GM21447 (cell line): ENCODE results near the gene SPDYC.
A peak's percentile ranks its signal among the peaks of the same experiment; 100 is the strongest.
"Not testable (repeated sequence)": the region's sequence is repeated elsewhere in the genome, so short reads cannot be mapped to it uniquely, and the experiment has no call there.

Experiments
- ATAC-seq: cut with Tn5 transposase; IDR thresholded peaks from one replicate; pipeline ENCODE4 v1.9.1; 2021; ENCODE audit not compliant: unreplicated experiment

The SPDYC gene

DNA sequence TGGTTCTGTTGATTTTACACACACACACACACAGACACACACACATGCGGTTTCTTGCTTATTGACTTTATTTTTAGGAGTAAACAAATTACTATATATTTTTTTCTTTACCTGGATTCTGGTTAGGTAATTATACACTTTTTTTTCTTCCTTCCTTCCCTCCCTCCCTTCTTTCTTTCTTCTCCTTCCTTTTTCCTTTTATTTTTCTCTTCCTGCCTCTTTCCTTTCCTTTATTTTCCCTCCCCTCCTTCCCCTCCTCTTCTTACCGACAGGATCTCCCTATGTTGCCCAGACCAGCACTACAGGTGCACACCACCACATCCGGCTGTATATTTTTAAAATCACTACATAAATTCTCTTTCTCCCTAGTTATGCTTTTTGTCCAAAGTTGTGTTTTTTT, 3.1 kb upstream of the SPDYC start:
- no peak for ATAC-seq

DNA sequence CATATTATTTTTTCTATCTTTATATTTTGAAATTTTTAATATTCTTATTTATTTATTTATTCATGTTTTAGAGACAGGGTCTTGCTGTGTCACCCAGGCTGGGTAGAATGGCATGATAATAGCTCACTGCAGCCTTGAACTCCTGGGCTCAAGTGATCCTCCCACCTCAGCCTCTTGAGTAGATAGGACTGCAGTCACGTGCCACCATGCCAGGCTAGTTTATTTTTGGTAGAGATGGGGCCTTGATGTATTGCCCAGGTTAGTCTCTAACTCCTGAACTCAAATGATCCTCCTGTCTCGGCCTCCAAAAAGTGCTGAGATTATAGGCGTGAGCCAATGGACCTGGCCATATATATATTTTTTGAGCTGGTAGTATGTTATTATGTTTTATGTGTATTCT, 2.4 kb upstream of the SPDYC start:
- no peak for ATAC-seq

DNA sequence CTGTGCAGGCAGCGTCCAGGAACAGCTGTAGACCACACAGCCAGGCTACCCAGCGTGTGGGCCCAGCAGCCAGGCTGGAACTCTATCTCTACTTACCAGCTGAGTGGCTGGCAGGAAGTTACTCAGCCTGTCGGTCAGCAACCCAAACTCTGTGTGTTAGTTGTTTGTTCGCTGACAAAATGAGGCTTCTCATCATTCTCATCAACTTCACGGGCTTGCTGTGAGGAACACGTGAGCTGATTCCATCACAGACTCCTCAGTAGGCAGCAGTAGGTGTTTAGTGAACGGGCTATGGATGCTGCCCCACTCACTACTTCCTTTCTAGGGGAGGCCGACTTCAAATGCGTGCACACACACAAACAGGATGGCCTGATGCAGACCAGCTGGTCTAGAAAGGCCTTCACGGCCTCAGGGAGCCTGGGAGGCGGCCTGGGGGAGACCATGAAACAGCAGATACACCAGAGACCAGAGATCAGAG, 830 bp upstream of the SPDYC start:
- no peak for ATAC-seq

DNA sequence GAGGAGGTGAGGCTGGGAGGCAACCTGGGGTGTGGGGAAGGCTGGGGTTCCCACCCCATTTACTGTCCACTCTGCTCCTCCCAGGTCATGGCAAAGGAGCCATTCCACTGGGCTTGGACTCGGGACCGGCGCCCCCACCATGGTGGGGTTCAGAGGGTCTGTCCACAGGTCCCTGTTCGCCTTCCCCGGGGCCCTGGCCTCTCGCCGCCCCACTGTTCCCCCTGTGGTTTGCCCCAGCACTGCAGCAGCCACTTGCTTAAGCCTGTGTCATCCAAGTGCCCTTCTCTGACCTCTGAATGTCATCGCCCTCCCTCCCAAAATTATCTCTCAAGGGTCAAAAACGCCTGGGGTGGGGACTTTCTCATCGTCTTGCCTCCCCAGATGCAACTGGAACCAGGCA, 2.6 kb downstream of the SPDYC start:
- no peak for ATAC-seq

DNA sequence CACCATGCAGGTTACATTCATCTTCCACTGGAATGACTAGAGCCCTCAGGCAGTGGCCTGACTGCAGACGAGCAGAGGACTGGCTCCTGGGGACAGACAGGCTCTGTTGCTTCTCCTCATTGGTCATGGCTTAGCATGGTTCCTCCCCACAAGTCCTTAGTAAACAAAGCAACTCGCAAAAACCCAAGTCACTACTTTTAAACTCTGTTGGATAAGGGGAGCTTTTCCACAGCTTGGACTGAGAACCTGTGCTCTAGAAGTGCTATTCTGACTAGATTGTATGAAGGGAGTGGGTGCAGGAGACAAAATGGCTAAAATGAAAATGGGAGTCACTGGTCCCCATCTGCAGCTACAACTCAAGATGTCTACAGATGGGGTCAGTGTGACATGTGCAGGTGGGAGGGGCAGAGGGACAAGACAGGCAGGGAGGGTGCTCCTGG, 4.6 kb downstream of the SPDYC start:
- ATAC-seq, result not testable (repeated sequence)

DNA sequence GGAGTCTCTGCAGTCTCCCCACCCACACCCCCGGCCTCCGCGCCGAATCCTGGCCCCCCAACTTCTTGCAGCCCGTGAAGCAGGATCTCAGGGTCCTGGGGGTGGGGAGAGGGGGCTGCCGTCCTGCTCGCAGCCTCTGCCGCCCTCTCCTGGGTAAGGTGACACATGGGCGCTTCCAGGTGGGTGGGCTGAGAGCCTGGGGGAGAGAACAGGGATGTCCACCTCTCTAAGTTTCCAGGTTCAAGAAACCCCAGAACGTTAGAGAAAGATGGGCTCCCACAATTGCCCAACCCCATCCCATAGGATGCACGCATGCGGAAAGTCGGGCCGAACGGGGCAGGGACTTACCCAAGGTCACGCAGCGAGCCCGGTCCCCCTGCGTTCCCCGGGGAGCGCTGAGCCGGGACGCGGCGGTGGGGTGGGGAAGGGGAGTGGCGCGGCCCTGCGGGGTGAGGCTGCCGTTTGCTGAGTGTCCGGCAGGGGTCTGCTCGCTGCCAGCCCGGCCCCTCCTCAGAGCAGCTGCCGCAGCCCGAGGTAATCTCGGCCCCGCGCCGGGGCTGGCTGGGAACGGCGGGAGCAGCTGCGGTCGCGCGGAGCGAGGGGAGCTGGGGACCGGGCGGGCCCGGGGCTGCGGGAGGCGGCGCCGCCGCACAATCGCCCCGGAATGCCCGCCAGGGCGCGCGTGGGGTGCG, 11.0 kb downstream of the SPDYC start:
- ATAC-seq, result peak; percentile 44

DNA sequence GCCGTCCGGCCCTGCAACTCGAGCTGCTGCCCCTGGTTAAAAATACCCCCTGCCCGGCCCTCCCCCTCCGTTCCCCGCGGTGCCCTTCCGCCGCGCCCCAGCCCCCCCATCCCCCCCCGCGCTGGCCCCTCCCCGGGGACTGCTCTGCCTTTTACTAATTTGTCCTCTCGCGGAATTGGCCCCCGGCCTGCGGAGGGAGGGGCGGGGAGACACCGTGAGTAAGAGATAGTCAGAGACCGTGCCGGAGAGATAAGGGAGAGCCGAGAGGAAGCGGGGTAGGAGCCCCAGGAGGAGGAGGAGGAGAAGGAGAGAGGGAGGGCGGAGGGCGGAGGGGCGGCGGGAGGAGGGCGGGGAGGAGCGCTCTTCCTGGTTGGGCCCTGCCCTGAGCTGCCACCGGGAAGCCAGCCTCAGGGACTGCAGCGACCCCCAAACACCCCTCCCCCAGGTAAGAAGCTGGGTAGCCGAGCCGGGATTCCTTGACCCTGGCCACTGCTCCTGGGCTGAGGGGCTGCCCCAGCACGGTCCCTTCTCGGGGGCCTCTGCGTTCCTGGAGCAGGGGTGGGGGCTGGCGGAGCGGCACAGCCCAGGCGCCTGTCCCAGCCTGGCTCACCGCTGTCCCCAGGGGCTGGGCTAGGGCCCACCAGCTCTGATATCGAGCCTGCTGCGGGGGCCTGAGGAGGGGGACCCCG, 11.7 kb downstream of the SPDYC start, which contains the start of gene CAPN1:
Gene CAPN1, plus strand, starts transcription at position 360 of the 689 bp plus-strand sequence. CDS start 774 bp downstream, outside the sequence.
- ATAC-seq, result peak; percentile 40

DNA sequence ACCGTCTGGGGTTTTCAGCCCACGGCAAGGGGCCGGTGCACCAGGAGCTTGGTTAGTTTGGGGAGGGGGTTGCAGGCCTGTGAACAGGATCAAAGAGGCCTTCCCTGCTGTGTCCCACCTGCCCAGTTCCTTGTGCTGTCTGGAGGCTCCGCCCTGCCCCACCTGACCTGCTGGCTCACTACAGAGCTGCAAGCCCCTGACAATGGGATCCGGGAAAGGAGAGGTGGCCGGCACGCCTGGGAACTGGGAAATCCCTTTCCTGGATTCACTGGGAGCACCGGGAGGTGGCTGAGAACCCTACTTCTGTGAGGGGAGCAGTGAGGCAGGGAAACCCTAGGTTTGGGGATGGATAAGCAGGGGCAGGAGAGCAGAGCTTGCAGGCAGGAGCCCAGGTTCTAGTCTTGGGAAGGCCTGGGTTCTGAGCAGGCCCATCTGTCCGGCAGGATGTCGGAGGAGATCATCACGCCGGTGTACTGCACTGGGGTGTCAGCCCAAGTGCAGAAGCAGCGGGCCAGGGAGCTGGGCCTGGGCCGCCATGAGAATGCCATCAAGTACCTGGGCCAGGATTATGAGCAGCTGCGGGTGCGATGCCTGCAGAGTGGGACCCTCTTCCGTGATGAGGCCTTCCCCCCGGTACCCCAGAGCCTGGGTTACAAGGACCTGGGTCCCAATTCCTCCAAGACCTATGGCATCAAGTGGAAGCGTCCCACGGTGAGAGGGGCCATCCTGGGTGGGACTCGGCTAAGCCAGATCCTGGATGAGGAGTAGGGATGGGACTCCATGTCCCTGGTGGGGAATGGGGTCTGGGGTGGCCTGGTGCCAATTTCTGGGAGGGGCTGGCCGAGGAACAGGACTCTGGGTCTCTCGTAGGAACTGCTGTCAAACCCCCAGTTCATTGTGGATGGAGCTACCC, 12.5 kb downstream of the SPDYC start:
- ATAC-seq, result no peak

DNA sequence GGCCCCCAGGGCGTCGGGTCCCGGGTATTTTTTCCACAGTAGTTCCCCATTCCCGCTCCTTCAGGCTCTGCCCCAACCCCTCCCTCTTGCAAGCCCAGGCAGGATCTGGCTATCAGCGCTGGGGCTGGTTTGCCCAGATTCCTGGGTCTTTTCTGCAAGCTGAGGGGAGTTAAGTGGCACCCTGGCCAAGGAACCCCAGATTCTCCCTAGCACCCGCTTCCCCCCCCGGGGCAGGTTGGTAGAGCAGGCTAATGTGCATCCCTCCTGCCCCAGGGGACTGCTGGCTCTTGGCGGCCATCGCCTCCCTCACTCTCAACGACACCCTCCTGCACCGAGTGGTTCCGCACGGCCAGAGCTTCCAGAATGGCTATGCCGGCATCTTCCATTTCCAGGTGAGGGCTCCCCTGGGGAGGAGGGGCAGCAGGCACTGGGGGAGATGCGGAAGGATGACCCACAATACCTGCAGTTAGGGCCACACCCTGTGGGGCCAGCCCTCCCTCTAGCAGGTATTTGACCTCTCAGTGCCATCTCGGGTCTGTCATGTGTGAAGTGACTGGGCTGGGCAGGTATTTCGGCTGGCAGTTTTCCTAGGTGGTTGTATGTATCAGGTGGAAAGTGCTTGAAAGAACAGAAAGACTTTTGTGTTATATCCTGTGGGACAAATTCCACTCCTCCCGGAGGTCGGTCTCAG, 13.3 kb downstream of the SPDYC start:
- no peak for ATAC-seq

DNA sequence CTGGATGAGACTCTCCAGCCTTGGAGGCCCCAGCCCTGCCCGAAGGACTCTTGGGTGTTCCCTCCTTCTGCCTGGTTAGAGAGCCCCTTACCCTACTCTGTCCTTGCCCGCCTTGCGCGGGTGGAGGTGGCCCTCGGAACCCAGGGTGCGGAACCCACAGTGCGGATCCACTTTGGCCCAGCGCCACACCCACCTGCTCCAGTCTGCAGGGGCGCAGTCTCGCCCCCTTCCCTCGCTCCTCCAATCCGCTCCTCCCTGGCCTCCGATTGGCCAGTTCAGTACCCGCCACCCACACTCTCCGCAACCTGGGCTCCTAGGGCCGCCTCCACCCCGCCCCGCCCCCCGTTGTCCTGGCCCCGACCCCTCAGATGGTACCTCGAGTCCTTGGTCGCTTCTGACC, 14.1 kb downstream of the SPDYC start:
- ATAC-seq, result no peak

DNA sequence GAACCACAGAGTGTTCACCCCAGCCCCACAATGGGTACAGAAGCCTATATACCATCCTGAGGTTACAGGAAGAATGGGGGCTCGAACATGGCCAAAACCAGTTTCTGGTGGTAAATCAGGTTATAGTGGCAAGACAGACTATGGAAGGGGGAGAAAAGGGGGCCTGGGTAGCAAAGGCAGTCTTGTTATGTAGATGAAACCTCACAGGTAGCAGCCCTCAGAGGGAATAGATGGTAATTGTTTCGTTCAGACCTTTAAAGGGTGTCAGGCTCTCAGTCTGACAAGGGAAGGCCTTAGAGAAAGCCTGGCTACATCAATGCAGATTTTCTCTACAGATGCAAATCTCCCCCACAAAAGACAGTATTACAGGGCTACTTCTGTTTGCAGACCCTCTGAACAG, 15.1 kb downstream of the SPDYC start:
- no peak for ATAC-seq

DNA sequence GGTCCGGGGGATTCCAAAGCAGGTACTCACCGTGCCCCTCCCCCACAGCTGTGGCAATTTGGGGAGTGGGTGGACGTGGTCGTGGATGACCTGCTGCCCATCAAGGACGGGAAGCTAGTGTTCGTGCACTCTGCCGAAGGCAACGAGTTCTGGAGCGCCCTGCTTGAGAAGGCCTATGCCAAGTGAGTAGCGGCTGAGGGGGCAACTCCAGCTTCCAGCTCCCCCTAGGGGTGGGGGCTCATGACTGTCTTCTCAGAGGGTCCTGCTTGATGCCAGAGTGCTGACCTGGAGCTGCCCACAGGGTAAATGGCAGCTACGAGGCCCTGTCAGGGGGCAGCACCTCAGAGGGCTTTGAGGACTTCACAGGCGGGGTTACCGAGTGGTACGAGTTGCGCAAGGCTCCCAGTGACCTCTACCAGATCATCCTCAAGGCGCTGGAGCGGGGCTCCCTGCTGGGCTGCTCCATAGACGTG, 15.9 kb downstream of the SPDYC start:
- ATAC-seq, result no peak

DNA sequence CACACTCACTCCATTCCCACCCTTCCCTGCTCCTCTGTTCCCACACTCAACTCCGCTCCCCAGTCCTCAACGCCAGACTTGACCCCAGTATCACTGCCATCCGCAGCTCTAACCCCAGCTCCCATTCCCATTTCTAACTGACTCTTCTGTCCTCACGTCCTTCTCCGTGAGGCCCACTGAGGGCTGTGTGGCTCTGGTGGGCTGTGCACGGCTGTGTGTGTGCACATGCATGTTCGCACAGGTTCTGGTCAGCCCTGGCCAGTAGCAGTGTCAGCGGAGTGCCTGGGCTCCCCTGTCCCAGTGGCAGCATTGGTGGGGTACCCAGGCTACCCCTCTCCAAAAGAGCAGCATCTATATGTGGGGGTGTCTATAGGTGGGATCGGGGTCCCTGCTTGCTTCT, 16.7 kb downstream of the SPDYC start:
- ATAC-seq, result no peak

DNA sequence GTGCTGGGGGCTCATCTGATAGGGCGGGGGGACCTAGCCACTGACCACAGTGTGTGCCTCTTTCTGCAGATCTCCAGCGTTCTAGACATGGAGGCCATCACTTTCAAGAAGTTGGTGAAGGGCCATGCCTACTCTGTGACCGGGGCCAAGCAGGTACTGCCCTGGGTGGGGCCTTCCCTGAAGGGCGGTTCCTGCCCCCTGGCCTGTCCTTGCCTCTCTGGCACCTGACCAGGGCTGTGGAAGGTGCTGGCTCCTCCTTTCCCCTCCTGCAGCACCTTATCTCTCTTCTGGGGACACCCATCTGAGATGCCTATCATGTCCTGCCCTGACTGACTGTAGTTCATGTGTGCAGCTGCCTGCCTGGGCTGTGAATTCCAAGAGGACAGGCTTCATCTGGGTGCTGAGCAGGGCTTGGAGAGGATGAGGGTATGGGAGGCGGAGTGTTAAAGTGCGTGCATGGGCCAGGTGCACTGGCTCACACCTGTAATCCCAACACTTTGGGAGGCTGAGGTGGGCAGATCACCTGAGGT, 17.2 kb downstream of the SPDYC start:
- ATAC-seq, result no peak

DNA sequence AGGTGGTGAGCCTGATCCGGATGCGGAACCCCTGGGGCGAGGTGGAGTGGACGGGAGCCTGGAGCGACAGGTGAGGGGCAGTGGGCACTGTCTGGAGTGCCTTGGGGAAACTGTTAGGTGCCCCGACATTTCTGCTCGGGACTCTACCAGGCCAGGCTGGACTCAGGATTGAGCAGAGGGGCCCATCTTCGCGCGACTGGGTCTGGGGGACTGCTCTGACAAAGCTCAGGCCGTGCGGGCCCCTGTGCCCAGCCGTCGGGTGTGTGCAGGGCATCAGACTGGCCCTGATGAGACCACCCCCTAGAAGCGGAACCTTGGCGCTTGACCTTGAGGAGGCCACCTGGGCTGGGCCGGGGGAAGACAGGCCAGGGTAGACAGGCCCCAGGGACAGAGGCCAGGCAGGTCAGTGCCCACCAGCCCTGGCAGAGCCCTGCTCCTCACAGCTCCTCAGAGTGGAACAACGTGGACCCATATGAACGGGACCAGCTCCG, 18.0 kb downstream of the SPDYC start:
- no peak for ATAC-seq

DNA sequence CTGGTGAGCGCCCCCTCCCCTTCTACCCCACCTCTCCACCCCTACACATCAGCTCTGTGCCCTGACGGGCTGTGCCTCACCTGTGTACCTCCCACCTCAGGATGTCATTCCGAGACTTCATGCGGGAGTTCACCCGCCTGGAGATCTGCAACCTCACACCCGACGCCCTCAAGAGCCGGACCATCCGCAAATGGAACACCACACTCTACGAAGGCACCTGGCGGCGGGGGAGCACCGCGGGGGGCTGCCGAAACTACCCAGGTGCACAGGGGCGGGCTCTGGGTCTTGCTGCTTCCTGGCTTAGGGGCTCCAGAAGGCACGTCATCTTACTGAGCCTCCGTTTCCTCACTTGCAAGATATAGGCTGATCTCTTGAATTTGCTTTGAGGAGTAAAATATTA, 18.5 kb downstream of the SPDYC start:
- no peak for ATAC-seq

DNA sequence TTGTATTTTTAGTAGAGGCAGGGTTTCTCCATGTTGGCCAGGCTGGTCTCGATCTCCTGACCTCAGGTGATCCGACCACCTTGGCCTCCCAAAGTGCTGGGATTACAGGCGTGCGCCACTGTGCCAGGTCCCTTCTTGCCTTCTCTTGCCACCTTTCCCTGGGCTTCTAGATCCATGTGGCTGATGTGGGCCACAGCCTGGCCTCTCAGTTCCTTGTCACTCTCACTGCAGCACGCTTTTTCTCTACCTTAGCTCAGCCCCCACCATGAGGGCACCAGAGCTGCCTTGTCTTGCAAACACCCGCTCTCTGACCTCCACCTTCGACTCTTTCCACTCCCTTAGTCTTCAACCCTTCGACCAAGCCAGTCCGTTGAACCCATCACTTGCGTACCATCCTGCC, 19.2 kb downstream of the SPDYC start:
- ATAC-seq, result no peak

DNA sequence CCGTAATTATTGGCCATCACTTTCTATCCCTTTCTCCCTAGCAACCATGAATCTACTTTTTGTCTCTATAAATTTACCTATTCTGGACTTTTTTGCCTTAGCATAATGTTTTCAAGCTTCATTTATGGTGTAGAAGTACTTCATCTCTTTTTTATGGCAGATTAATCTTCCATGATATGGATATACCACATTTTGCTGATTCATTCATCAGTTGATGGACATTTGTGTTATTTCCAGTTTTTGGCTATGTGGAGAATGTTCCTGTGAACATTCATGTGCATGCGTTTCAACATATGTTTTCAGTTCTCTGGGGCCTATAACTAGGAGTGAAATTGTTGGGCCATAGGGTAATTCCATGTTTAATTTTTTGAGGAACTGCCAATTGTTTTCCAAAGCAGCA, 24.5 kb downstream of the SPDYC start:
- ATAC-seq, result no peak

DNA sequence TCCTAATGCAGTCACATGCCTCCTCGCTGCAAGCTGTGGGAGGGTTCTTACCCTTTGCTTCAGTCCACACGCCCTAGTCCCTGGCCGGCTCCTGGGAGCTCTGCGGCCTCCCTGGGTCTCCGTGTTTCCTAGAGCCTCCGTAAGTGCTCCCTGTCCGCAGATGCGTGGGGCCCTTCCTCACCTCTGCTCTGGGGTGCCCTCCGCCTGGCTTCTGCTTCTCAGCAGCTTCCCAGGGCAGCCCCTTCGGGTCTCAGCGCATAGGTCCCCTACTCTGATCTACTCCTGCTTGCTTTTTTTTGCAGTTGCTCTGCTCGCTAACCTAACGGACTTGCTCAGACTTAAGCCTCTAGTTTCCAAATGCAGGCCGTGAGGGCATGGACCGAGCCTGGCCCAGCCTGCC, 34.1 kb downstream of the SPDYC start:
- ATAC-seq, result no peak
